Endometrial microvascular endothelial cells (primary cell): ENCODE data around the gene STIM1. TPM values are rescaled to one million over a fixed set of nuclear protein-coding genes. Genes with fewer than 3 reads are reported as not detected.

Experiments
- in situ Hi-C: cut with HindIII; loops from 2 replicates; pipeline ENCODE4 v1.10.0; 2017; ENCODE audit warnings: low sequenced_read_pairs, low pct_unique_long_range_greater_than_20kb; ENCODE audit errors: inconsistent ontology term
- total RNA-seq: library from RNA; depleted of rRNA; stranded (reverse); fragments of >200 nt; gene quantifications from one replicate; pipeline ENCODE4 v1.2.3, GENCODE V29; 2015; ENCODE audit errors: inconsistent ontology term

STIM1 gene
- total RNA-seq, 1 donor from 2014 or later, result 13.9 TPM

- in situ Hi-C loops, result no loop called here
Measured at GRCh38 chr11:3956748-3957147, 101.3 kb downstream of the STIM1 start.

DNA sequence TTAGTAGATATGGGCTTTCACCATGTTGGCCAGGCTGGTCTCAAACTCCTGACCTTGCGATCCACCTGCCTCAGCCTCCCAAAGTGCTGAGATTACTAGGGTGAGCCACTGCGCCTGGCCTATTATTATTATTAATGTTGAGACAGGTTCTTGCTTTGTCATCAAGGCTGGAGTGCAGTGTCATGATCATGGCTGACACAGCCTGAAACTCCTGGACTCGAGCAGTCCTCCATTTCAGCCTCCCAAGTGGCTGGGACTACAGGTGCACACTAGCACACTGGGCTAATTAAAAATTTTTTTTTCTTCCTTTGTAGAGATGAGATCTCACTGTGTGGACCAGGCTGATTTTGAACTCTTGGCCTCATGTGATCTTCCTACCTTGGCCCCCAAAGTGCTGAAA, 102.0 kb downstream of the STIM1 start:
- in situ Hi-C loops, result no loop called here

- in situ Hi-C loops, result no loop called here
Measured at GRCh38 chr11:3958281-3958680, 102.8 kb downstream of the STIM1 start.

- in situ Hi-C loops, result no loop called here
Measured at GRCh38 chr11:3959015-3959902, 103.8 kb downstream of the STIM1 start.

DNA sequence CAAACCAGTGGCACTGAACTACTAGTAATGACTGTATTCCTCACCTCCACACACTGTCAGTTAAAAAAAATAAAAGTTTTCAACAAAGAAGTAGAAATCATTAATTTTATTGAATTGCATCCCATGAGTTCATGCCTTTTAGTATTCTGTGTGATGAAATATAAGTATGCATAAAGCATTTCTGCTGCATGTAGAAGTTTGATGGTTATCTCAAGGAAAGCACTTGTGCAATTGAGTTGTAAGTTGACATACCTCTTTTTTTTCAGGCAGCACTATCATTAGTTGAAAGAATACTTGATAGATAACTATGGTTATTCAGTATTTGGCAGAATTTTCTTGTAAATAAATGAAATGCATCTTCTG, 104.4 kb downstream of the STIM1 start:
- in situ Hi-C loops, result no loop called here

GRCh38 chr11:3962406-3962840, 107.0 kb downstream of the STIM1 start:
- in situ Hi-C loops, result no loop called here

GRCh38 chr11:3964056-3964455, 108.6 kb downstream of the STIM1 start:
- in situ Hi-C loops, result no loop called here

DNA sequence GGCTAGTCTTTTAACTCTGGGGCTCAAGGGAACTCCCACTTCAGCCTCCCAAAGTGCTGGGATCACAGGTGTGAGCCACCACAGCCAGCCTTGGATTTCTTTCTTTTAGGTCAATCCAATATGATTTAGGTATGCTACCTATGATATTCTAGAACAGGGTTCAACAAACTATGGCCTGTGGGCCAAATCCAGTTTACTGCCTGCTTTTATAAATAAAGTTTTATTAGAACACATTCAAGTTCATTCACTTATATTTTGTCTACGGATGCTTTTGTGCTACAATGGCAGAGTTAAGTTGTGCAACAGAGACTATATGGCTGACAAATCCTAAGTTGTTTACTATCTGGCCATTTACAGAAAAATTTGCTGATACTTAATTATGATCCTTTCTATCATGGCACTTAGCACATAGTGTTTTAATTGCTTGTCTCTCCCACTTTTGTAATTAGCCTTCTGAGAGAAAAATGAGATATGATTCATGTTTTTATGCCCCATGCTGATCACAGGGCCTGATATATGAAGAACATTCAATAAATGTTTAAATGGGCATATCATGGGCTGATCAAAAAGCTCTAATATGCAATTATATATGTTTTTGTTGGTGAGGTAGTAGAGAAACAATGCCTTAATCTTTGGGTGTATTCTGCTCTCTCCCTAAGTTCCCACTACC, 109.6 kb downstream of the STIM1 start:
- in situ Hi-C loops, result no loop called here

DNA sequence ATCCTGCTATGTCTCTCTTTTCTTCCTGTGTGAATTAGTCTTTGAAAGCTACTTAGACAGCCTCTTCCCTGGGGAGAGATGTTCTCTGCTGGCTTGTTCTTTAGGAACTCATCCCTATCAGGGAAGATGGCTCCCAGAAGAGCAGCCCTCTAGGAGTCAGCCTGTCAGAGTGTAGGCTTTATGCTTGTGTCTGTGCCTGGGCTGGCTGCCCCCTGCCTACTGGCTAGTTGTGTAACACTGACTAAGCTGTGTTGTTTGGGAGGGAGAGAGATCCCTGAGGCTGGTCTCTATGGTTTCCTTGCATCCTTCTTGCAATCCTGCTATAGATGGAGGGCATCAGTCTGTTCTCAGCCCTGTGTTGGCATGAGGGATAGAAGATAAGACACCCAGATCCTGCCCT, 112.2 kb downstream of the STIM1 start:
- in situ Hi-C loops, result no loop called here

GRCh38 chr11:3969200-3969599, 113.7 kb downstream of the STIM1 start:
- in situ Hi-C loops, result no loop called here

- in situ Hi-C loops, result no loop called here
Measured at GRCh38 chr11:3969613-3970012, 114.1 kb downstream of the STIM1 start.

DNA sequence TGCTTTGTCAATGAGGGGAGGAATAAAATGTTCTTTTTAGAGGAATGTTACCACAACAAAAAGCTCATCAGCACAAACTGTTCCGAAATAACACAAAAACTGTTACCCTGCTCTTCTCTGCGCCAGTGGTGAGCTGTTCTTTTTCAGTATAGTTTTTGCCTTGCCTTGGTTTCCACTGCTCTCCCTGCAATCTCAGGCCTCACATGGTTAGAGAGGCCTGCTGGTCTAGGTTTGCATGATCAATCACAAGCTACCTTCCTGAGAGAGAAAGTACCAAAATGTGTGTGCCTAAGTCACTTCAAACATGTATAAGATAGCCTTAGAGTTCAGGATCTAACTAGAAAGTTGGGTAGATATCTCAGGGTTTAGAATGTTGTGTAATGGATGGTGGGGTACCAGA, 114.6 kb downstream of the STIM1 start:
- in situ Hi-C loops, result no loop called here

DNA sequence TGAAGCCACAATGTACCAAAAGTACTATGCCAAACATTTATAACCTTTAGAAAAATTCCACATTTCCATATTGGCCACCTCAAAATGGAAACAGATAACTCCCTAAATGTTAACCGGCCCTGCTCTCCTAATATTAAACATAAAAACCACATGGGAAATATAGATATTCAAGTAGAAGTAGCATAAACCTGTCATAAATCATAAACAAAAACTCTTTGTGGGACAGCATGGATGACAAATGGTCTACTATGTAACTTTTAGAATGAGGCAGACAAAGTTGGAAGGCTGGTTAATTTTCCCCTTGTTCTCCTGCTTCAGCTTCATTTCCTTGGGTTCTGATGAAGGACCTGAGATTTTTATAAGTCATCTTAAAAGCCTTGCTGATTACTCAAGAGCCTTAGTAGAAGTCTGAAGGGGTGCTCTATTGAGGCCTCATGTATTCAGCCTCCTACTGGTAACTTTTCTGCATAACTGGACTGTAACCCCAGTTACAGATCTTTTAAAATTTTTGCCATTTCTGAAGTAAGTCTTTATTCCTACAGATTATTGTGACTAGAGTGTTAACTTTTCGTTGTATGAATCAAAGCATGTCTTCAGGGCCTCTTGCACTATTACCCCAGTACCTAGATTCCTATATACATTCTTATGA, 116.4 kb downstream of the STIM1 start:
- in situ Hi-C loops, result no loop called here

GRCh38 chr11:3972431-3972830, 117.0 kb downstream of the STIM1 start:
- in situ Hi-C loops, result no loop called here

- in situ Hi-C loops, result no loop called here
Measured at GRCh38 chr11:3977078-3977477, 121.6 kb downstream of the STIM1 start.

DNA sequence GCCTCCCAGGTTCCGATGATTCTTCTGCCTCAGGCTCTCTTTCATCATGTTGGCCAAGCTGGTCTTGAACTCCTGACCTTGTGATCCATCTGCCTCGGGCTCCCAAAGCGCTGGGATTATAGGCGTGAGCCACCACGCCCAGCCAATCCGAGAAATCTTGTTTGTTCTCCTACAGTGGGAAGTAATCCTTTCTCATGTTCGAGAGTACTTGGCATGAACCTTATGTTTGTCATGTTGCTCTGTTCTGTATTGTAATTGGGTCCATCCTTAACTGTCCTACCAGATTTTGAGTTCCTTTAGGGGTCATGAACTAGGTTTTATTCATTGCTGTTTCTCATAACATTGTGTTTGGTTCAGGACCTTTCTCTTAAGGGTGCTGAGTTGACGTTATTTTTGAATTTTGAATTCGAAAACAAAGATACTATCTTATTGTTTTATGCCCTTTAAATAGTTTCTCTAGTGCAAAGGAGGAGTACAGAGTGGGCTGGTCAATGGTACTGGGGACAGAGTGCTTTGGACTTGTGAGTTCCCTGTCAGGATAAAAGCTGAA, 125.7 kb downstream of the STIM1 start:
- in situ Hi-C loops, result no loop called here

DNA sequence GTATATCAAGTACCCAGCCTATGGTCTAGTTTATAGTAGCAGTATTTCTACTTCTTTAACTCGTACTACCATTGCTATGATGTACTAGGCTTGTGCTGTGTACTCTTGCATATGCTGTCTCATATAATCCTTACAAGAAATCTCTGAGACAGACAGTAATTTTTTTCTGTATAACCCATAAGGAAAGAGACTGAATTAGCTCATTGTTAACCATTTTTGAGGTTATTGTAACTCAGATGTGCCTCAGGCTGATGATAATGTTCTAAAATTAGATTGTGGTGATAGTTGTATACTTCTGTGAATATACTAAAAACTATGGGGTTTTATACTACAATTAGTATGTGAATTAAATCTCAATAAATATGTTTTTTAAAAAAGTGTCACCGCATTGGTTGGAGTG, 127.0 kb downstream of the STIM1 start:
- in situ Hi-C loops, result no loop called here

DNA sequence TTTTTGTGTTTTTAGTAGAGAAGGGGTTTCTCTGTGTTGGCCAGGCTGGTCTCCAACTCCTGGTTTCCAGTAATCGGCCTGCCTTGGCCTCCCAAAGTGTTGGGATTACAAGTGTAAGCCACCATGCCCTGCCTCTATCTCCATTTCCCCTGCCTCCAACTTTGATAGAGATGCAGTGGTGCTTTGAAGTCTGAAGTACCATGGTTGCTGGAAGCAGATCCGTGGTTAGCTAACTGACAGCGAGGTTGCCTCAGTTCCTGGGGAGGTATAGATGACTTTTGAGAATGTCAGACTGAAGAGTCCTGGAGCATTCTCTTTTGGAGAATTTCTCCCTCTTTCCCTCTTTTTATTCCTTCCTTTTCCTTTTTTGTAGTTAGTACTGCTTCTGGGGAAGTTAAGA, 127.6 kb downstream of the STIM1 start:
- in situ Hi-C loops, result no loop called here

GRCh38 chr11:3984896-3985295, 129.4 kb downstream of the STIM1 start:
- in situ Hi-C loops, result no loop called here

GRCh38 chr11:3985631-3986030, 130.2 kb downstream of the STIM1 start:
- in situ Hi-C loops, result no loop called here
